Measurements from ENCODE around the gene UBALD1. TPM values are rescaled to one million over a fixed set of nuclear protein-coding genes. Genes with fewer than 3 reads are reported as not detected.

The UBALD1 gene
- total RNA-seq, result 10 to 100 TPM in 1 of 4 donors, 1 to 10 TPM in 3; 5.5 to 16.3 (median 6.7) TPM

GRCh38 chr16:4614571-4615383, at the start of gene UBALD1:
UBALD1 (minus strand) TSS chr16:4614888; CDS start chr16:4614797, 91 bp downstream.
- peak; percentile 67 for DNase-seq (ENCODE audit: low spot score)
- ATAC-seq (ENCODE audit: low FRiP score), result peak; percentile 69
- TF ChIP-seq, protein P1, sequence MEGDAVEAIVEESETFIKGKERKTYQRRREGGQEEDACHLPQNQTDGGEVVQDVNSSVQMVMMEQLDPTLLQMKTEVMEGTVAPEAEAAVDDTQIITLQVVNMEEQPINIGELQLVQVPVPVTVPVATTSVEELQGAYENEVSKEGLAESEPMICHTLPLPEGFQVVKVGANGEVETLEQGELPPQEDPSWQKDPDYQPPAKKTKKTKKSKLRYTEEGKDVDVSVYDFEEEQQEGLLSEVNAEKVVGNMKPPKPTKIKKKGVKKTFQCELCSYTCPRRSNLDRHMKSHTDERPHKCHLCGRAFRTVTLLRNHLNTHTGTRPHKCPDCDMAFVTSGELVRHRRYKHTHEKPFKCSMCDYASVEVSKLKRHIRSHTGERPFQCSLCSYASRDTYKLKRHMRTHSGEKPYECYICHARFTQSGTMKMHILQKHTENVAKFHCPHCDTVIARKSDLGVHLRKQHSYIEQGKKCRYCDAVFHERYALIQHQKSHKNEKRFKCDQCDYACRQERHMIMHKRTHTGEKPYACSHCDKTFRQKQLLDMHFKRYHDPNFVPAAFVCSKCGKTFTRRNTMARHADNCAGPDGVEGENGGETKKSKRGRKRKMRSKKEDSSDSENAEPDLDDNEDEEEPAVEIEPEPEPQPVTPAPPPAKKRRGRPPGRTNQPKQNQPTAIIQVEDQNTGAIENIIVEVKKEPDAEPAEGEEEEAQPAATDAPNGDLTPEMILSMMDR (IDR thresholded peaks at IDR 0.05), result no peak

- TF ChIP-seq, protein P1 (IDR thresholded peaks at IDR 0.05), result no peak
- DNase-seq (ENCODE audit: low spot score), result no peak
- no peak for ATAC-seq (ENCODE audit: low FRiP score)
Observed at GRCh38 chr16:4663777-4664465, 49.2 kb upstream of the UBALD1 start.

GRCh38 chr16:4663465-4663776, 48.7 kb upstream of the UBALD1 start:
- DNase-seq (ENCODE audit: low spot score) (no peak), ATAC-seq (ENCODE audit: low FRiP score) (no peak)
- TF ChIP-seq, protein P1 (IDR thresholded peaks at IDR 0.05), result no peak

DNA sequence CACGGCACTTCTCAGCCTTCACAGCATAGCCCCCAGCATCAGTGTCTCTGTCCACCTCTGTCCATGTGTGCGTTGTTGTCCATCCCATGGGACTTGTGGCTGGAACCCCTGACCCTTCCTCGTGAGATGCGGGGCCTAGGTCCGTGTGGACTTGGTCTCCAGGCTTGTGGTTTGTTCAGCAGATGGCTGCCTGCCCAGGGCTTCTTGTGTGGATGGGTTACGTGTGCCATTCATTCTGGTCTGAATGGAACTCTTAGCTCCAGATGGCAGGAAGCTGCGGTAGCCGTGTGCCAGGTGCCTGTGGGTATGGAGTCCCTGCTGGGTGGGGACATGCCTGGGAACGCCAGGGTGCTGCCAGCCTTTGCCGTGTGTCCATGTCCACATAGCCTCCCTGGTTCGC, 47.0 kb upstream of the UBALD1 start:
- no peak for ATAC-seq (ENCODE audit: low FRiP score)
- TF ChIP-seq, protein P1 (IDR thresholded peaks at IDR 0.05), result no peak
- no peak for DNase-seq (ENCODE audit: low spot score)

- peak; percentile 81 for ATAC-seq (ENCODE audit: low FRiP score)
- DNase-seq (ENCODE audit: low spot score), result peak; percentile 58
- TF ChIP-seq, protein P1 (IDR thresholded peaks at IDR 0.05), result no peak
Observed at GRCh38 chr16:4660454-4661007, 45.8 kb upstream of the UBALD1 start.

GRCh38 chr16:4659363-4660353, 45.0 kb upstream of the UBALD1 start:
- DNase-seq (ENCODE audit: low spot score), result no peak
- ATAC-seq (ENCODE audit: low FRiP score), result peak; percentile 3
- TF ChIP-seq, protein P1 (IDR thresholded peaks at IDR 0.05), result no peak
